Stimulated activated CD4-positive, alpha-beta T cell treated with anti-CD3 and anti-CD28 coated beads, Interleukin-4, amount 100 ng/mL, for 24 hours (primary cell): Measurements from ENCODE around the gene MYL10.
"Not testable (repeated sequence)": the region's sequence is repeated elsewhere in the genome, so short reads cannot be mapped to it uniquely, and the experiment has no call there.

ENCODE experiments used
- DNase-seq: peaks from one replicate; pipeline ENCODE4 v3.0.0-alpha.2; 2020

The MYL10 gene

GRCh38 chr7:101617451-101618206 is 11.5 kb downstream of the MYL10 start:
- no peak for DNase-seq

- no peak for DNase-seq
Measured at GRCh38 chr7:101615446-101615845, 13.7 kb downstream of the MYL10 start.

GRCh38 chr7:101614939-101615302 is 14.2 kb downstream of the MYL10 start:
- DNase-seq, result no peak

GRCh38 chr7:101614098-101614938 is 14.8 kb downstream of the MYL10 start:
- DNase-seq, result no peak

- DNase-seq, result no peak
Measured at GRCh38 chr7:101612885-101613515, 16.1 kb downstream of the MYL10 start.

GRCh38 chr7:101608772-101609713 is 20.1 kb downstream of the MYL10 start:
- no peak for DNase-seq

GRCh38 chr7:101606498-101606923 is 22.6 kb downstream of the MYL10 start:
- DNase-seq, result no peak

- DNase-seq, result no peak
Measured at GRCh38 chr7:101605611-101606497, 23.2 kb downstream of the MYL10 start.

GRCh38 chr7:101604934-101605332 is 24.2 kb downstream of the MYL10 start:
- not testable (repeated sequence) for DNase-seq

GRCh38 chr7:101604331-101604933 is 24.7 kb downstream of the MYL10 start:
- DNase-seq, result no peak

GRCh38 chr7:101602484-101603241 is 26.4 kb downstream of the MYL10 start:
- peak; percentile 74 for DNase-seq

GRCh38 chr7:101602082-101602481 is 27.0 kb downstream of the MYL10 start:
- DNase-seq, result no peak

GRCh38 chr7:101599787-101600186 is 29.3 kb downstream of the MYL10 start:
- no peak for DNase-seq

GRCh38 chr7:101598986-101599771 is 29.9 kb downstream of the MYL10 start:
- no peak for DNase-seq

GRCh38 chr7:101598422-101598985 is 30.6 kb downstream of the MYL10 start:
- no peak for DNase-seq

GRCh38 chr7:101597941-101598340 is 31.2 kb downstream of the MYL10 start:
- no peak for DNase-seq

GRCh38 chr7:101596898-101597297 is 32.2 kb downstream of the MYL10 start:
- DNase-seq, result no peak

GRCh38 chr7:101595766-101596537 is 33.1 kb downstream of the MYL10 start:
- DNase-seq, result no peak
